ACC112 (cell line): ENCODE results near the gene ANKRD18B.
"Not testable (repeated sequence)": the region's sequence is repeated elsewhere in the genome, so short reads cannot be mapped to it uniquely, and the experiment has no call there.

Experiments used
- H2AFZ ChIP-seq: fragments of 200-600 bp; sonication (generic); one replicate; pipeline ENCODE4 v1.6.0; 2017; ENCODE audit warnings: antibody characterized with exemption, low read length; ENCODE audit not compliant: unreplicated experiment
- H3K27ac ChIP-seq: fragments of 200-600 bp; sonication (generic); 2 replicates; pipeline ENCODE4 v1.5.1; 2014; ENCODE audit warnings: low read depth, mild to moderate bottlenecking, antibody characterized with exemption, low read length, moderate library complexity
- H3K27me3 ChIP-seq: fragments of 200-600 bp; sonication (generic); 2 replicates; pipeline ENCODE4 v1.6.1; 2014; ENCODE audit warnings: mild to moderate bottlenecking, antibody characterized with exemption, low read length, moderate library complexity, mixed read lengths; ENCODE audit not compliant: insufficient read depth
- H3K36me3 ChIP-seq: fragments of 200-600 bp; sonication (generic); 2 replicates; pipeline ENCODE4 v1.6.1; 2016; ENCODE audit warnings: mild to moderate bottlenecking, antibody characterized with exemption, low read length, moderate library complexity, mixed read lengths; ENCODE audit not compliant: insufficient read depth
- H3K4me1 ChIP-seq: fragments of 200-600 bp; sonication (generic); one replicate; pipeline ENCODE4 v1.6.1; 2016; ENCODE audit warnings: low read length, mixed read lengths; ENCODE audit not compliant: insufficient read depth, unreplicated experiment, control insufficient read depth
- H3K4me3 ChIP-seq: fragments of 200-600 bp; sonication (generic); 2 replicates; pipeline ENCODE4 v1.5.1; 2014; ENCODE audit warnings: mild to moderate bottlenecking, low read depth, low read length
- H3K79me2 ChIP-seq: fragments of 200-600 bp; sonication (generic); one replicate; pipeline ENCODE4 v1.6.0; 2016; ENCODE audit warnings: low read length; ENCODE audit not compliant: control insufficient read depth, unreplicated experiment, insufficient read depth

The ANKRD18B gene

GRCh38 chr9:33604936-33605335 lies 80.9 kb downstream of the ANKRD18B start:
- not testable (repeated sequence) for H3K36me3 ChIP-seq, H3K79me2 ChIP-seq, H3K4me3 ChIP-seq, H3K27ac ChIP-seq, H3K4me1 ChIP-seq, H2AFZ ChIP-seq, H3K27me3 ChIP-seq

- H3K36me3 ChIP-seq: no peaks in the 10 kb centered on the region
- H2AFZ ChIP-seq: no peak overlapping the region
- H3K27me3 ChIP-seq: peaks cover 45% of the 10 kb centered on the region
- H3K79me2 ChIP-seq: no peaks in the 10 kb centered on the region
- H3K4me3 ChIP-seq: no peak overlapping the region
- no peaks in the 10 kb centered on the region for H3K4me1 ChIP-seq
- no peak overlapping the region for H3K27ac ChIP-seq
These were observed 87.3 kb downstream of the ANKRD18B start for GRCh38 chr9:33611358-33611757.

GRCh38 chr9:33612410-33612809 lies 88.4 kb downstream of the ANKRD18B start:
- H3K27me3 ChIP-seq: peaks cover 45% of the 10 kb centered on the region
- H3K4me3 ChIP-seq, H2AFZ ChIP-seq, H3K27ac ChIP-seq, H3K79me2 ChIP-seq, H3K4me1 ChIP-seq, H3K36me3 ChIP-seq: not testable (repeated sequence)

- no peaks in the 10 kb centered on the region for H3K36me3 ChIP-seq
- H3K27ac ChIP-seq: no peak overlapping the region
- no peak overlapping the region for H3K4me3 ChIP-seq
- peaks cover 40% of the 10 kb centered on the region for H3K27me3 ChIP-seq
- peaks cover 2% of the 10 kb centered on the region for H3K4me1 ChIP-seq
- H2AFZ ChIP-seq: no peak overlapping the region
- H3K79me2 ChIP-seq: no peaks in the 10 kb centered on the region
These were observed 90.1 kb downstream of the ANKRD18B start for GRCh38 chr9:33614001-33614687.

GRCh38 chr9:33618370-33618769 lies 94.3 kb downstream of the ANKRD18B start:
- H3K4me3 ChIP-seq, H3K79me2 ChIP-seq, H2AFZ ChIP-seq, H3K36me3 ChIP-seq, H3K27ac ChIP-seq: not testable (repeated sequence)
- peaks cover 23% of the 10 kb centered on the region for H3K27me3 ChIP-seq
- H3K4me1 ChIP-seq: peaks cover 22% of the 10 kb centered on the region

GRCh38 chr9:33619666-33620404 lies 95.8 kb downstream of the ANKRD18B start:
- Histone ChIP-seq H3K4me3 (no peak overlapping the region), H3K27ac (peak overlapping the region; percentile 29), H2AFZ (no peak overlapping the region), H3K36me3 (no peaks in the 10 kb centered on the region), H3K79me2 (no peaks in the 10 kb centered on the region), H3K4me1 (peaks cover 22% of the 10 kb centered on the region), H3K27me3 (peaks cover 9% of the 10 kb centered on the region; the same call in 1 of the 2 replicates)

- Histone ChIP-seq H2AFZ (no peak overlapping the region), H3K27ac (0 out of 2 replicates have a peak overlapping the region, but pooled peaks have one; percentile 15), H3K36me3 (no peaks in the 10 kb centered on the region), H3K4me3 (no peak overlapping the region), H3K79me2 (no peaks in the 10 kb centered on the region), H3K4me1 (peaks cover 22% of the 10 kb centered on the region), H3K27me3 (no peaks in the 10 kb centered on the region)
These were observed 96.8 kb downstream of the ANKRD18B start for GRCh38 chr9:33620738-33621439.
